GM23338 (cell line): ENCODE results near the gene TK1. TPM values are rescaled to one million over a fixed set of nuclear protein-coding genes. Genes with fewer than 3 reads are reported as not detected.

Source experiments
- ATAC-seq: fragments of 200-7000 bp; cut with Tn5 transposase; 3 replicates; pipeline ENCODE4 v1.9.1; 2020
- DNase-seq: peaks from one replicate; pipeline ENCODE4 v3.0.0-alpha.2; 2015; ENCODE audit warnings: low spot score
- H2AFZ ChIP-seq: fragments of 200-600 bp; sonication (generic); 2 replicates; pipeline ENCODE4 v1.8.0; 2016; ENCODE audit warnings: antibody characterized with exemption, mild to moderate bottlenecking, moderate library complexity
- H3F3A ChIP-seq: fragments of 200-600 bp; sonication (generic); replicated peaks from 2 replicates; pipeline ENCODE4 v1.8.0; 2017; ENCODE audit warnings: antibody characterized with exemption, mixed run types, low read depth
- H3K27ac ChIP-seq: fragments of 200-600 bp; sonication (generic); 2 replicates; pipeline ENCODE4 v1.6.1; 2016; ENCODE audit warnings: low read depth
- H3K27me3 ChIP-seq: fragments of 200-600 bp; sonication (generic); 2 replicates; pipeline ENCODE4 v1.8.0; 2016; ENCODE audit warnings: mild to moderate bottlenecking, mixed run types, moderate library complexity; ENCODE audit not compliant: insufficient read depth
- H3K36me3 ChIP-seq: fragments of 200-600 bp; sonication (generic); 2 replicates; pipeline ENCODE4 v1.8.0; 2016; ENCODE audit warnings: mild to moderate bottlenecking; ENCODE audit not compliant: insufficient read depth
- H3K4me1 ChIP-seq: fragments of 200-600 bp; sonication (generic); 2 replicates; pipeline ENCODE4 v1.8.0; 2016; ENCODE audit warnings: mild to moderate bottlenecking, moderate library complexity; ENCODE audit not compliant: insufficient read depth
- H3K4me2 ChIP-seq: fragments of 200-600 bp; sonication (generic); 2 replicates; pipeline ENCODE4 v1.7.1; 2017; ENCODE audit warnings: mixed run types
- H3K4me3 ChIP-seq: fragments of 200-600 bp; sonication (generic); 2 replicates; pipeline ENCODE4 v1.6.1; 2016; ENCODE audit warnings: mixed run types
- H3K79me2 ChIP-seq: fragments of 200-600 bp; sonication (generic); replicated peaks from 2 replicates; pipeline ENCODE4 v1.8.0; 2017; ENCODE audit warnings: mild to moderate bottlenecking; ENCODE audit not compliant: insufficient read depth
- H3K9me2 ChIP-seq: fragments of 200-600 bp; sonication (generic); 2 replicates; pipeline ENCODE4 v1.8.0; 2017; ENCODE audit not compliant: insufficient read depth
- H4K20me1 ChIP-seq: fragments of 200-600 bp; sonication (generic); replicated peaks from 2 replicates; pipeline ENCODE4 v1.8.0; 2017; ENCODE audit warnings: mild to moderate bottlenecking; ENCODE audit not compliant: insufficient read depth
- H3K27ac Mint-ChIP-seq: 2 replicates; pipeline ENCODE4 v1.8.0; 2020; ENCODE audit warnings: inconsistent platforms, mild to moderate bottlenecking, moderate library complexity, mixed read lengths
- H3K27me3 Mint-ChIP-seq: 3 replicates; pipeline ENCODE4 v1.8.0; 2022; ENCODE audit warnings: low read depth, mild to moderate bottlenecking, moderate library complexity, mixed read lengths, inconsistent platforms; ENCODE audit not compliant: insufficient read depth, poor library complexity
- H3K36me3 Mint-ChIP-seq: 3 replicates; pipeline ENCODE4 v1.8.0; 2021; ENCODE audit warnings: low read depth, mild to moderate bottlenecking, inconsistent platforms, moderate library complexity, mixed read lengths
- H3K4me1 Mint-ChIP-seq: 3 replicates; pipeline ENCODE4 v1.8.0; 2020; ENCODE audit warnings: mild to moderate bottlenecking, inconsistent platforms, mixed read lengths
- H3K4me3 Mint-ChIP-seq: 3 replicates; pipeline ENCODE4 v1.8.0; 2021; ENCODE audit warnings: moderate library complexity, mild to moderate bottlenecking, inconsistent platforms, mixed read lengths
- H3K9me3 Mint-ChIP-seq: 3 replicates; pipeline ENCODE4 v1.8.0; 2020; ENCODE audit warnings: moderate library complexity, mild to moderate bottlenecking, inconsistent platforms, mixed read lengths
- CREB1 ChIP-seq: fragments of 250-450 bp; sonication (Bioruptor Pico); IDR thresholded peaks from 2 replicates; pipeline ENCODE4 v1.5.0; 2020; ENCODE audit warnings: low read depth, mild to moderate bottlenecking, moderate library complexity
- EZH2 ChIP-seq: fragments of 200-600 bp; sonication (generic); IDR thresholded peaks from one replicate; pipeline ENCODE4 v1.8.0; 2017; ENCODE audit warnings: antibody characterized with exemption, mild to moderate bottlenecking, low read depth; ENCODE audit not compliant: unreplicated experiment
- NANOG ChIP-seq: IDR thresholded peaks from 2 replicates; pipeline ENCODE4 v1.6.1; 2016; ENCODE audit warnings: antibody characterized with exemption, borderline replicate concordance
- POLR2AphosphoS5 ChIP-seq: IDR thresholded peaks from 2 replicates; pipeline ENCODE4 v1.6.1; 2016; ENCODE audit warnings: antibody characterized with exemption, low read depth
- ZNF114 ChIP-seq: fragments of 250-450 bp; sonication (Bioruptor Pico); IDR thresholded peaks from 2 replicates; pipeline ENCODE4 v1.5.0; 2020; ENCODE audit warnings: mild to moderate bottlenecking, moderate library complexity
- polyA plus RNA-seq: library from polyadenylated mRNA; unstranded; fragments of >200 nt; fragmentation: Nextera tagmentation; extraction: Ambion mirVana; gene quantifications from 2 replicates; pipeline ENCODE4 v1.2.1, GENCODE V29; 2016
- total RNA-seq: library from RNA; depleted of rRNA; stranded (reverse); fragments of >200 nt; shearing (Covaris generic); gene quantifications from 2 replicates; pipeline ENCODE4 v1.2.3, GENCODE V29; 2014
- TF ChIP-seq, protein P1 (sequence below): fragments of 250-450 bp; sonication (Bioruptor Pico); IDR thresholded peaks from 2 replicates; pipeline ENCODE4 v1.5.0; 2020; ENCODE audit warnings: mild to moderate bottlenecking, moderate library complexity
- TF ChIP-seq, protein P2 (sequence below): IDR thresholded peaks from 2 replicates; pipeline ENCODE4 v1.6.1; 2016; ENCODE audit warnings: antibody characterized with exemption

The TK1 gene
- total and polyA plus RNA-seq, 2 experiments from 2014 or later, result 74.5 to 84.4 TPM

DNA sequence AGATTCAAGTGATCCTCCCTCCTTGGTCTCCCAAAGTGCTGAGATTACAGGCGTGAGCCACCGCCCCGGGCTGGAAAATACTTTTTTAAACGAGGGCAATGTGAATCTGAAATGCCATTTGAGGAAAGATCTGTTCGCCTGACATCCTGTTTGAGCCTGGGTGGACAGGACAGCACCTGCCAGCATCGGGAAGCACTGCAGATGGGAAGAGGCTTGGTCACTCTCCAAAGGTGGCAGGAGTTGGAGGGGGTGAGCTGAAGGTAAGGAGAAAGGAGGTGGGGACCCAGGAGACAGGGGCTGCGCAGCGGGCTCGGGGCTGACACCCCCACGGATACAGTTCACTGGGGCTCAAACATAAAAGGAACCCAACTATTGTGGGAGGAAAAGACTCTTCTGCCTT, 23.3 kb upstream of the TK1 start (continued):
- TF ChIP-seq, protein P1, sequence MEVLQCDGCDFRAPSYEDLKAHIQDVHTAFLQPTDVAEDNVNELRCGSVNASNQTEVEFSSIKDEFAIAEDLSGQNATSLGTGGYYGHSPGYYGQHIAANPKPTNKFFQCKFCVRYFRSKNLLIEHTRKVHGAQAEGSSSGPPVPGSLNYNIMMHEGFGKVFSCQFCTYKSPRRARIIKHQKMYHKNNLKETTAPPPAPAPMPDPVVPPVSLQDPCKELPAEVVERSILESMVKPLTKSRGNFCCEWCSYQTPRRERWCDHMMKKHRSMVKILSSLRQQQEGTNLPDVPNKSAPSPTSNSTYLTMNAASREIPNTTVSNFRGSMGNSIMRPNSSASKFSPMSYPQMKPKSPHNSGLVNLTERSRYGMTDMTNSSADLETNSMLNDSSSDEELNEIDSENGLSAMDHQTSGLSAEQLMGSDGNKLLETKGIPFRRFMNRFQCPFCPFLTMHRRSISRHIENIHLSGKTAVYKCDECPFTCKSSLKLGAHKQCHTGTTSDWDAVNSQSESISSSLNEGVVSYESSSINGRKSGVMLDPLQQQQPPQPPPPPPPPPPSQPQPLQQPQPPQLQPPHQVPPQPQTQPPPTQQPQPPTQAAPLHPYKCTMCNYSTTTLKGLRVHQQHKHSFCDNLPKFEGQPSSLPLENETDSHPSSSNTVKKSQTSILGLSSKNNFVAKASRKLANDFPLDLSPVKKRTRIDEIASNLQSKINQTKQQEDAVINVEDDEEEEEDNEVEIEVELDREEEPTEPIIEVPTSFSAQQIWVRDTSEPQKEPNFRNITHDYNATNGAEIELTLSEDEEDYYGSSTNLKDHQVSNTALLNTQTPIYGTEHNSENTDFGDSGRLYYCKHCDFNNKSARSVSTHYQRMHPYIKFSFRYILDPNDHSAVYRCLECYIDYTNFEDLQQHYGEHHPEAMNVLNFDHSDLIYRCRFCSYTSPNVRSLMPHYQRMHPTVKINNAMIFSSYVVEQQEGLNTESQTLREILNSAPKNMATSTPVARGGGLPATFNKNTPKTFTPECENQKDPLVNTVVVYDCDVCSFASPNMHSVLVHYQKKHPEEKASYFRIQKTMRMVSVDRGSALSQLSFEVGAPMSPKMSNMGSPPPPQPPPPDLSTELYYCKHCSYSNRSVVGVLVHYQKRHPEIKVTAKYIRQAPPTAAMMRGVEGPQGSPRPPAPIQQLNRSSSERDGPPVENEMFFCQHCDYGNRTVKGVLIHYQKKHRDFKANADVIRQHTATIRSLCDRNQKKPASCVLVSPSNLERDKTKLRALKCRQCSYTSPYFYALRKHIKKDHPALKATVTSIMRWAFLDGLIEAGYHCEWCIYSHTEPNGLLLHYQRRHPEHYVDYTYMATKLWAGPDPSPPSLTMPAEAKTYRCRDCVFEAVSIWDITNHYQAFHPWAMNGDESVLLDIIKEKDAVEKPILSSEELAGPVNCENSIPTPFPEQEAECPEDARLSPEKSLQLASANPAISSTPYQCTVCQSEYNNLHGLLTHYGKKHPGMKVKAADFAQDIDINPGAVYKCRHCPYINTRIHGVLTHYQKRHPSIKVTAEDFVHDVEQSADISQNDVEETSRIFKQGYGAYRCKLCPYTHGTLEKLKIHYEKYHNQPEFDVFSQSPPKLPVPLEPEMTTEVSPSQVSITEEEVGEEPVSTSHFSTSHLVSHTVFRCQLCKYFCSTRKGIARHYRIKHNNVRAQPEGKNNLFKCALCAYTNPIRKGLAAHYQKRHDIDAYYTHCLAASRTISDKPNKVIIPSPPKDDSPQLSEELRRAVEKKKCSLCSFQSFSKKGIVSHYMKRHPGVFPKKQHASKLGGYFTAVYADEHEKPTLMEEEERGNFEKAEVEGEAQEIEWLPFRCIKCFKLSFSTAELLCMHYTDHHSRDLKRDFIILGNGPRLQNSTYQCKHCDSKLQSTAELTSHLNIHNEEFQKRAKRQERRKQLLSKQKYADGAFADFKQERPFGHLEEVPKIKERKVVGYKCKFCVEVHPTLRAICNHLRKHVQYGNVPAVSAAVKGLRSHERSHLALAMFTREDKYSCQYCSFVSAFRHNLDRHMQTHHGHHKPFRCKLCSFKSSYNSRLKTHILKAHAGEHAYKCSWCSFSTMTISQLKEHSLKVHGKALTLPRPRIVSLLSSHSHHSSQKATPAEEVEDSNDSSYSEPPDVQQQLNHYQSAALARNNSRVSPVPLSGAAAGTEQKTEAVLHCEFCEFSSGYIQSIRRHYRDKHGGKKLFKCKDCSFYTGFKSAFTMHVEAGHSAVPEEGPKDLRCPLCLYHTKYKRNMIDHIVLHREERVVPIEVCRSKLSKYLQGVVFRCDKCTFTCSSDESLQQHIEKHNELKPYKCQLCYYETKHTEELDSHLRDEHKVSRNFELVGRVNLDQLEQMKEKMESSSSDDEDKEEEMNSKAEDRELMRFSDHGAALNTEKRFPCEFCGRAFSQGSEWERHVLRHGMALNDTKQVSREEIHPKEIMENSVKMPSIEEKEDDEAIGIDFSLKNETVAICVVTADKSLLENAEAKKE (CRISPR knock-in tag), result no peak
- TF ChIP-seq EZH2, result no peak
- TF ChIP-seq ZNF114, result no peak
- no peak for TF ChIP-seq NANOG

DNA sequence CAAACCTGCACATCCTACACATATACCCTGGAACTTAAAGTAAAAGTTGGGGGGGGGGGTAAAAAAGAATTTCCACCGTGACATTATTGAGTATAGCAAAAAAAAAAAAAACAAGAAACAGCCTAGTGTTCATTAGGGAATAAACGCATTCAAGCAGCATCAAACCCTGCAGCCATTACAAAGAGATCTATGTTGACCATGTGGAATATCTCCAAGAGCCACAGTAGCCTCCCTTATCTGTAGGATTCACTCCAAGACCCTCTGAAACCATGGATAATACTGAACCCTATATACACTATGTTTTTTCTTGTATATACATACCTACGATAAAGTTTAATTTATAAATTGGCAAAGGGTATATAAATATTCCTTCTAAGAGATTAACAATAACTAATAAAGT, 21.6 kb upstream of the TK1 start:
- no peaks in the 10 kb centered on the region for H3F3A ChIP-seq
- Mint-ChIP-seq H3K27ac (no peak overlapping the region), H3K4me1 (no peaks in the 10 kb centered on the region; the same call in 2 of the 3 replicates), H3K27me3 (peaks cover 7% of the 10 kb centered on the region), H3K9me3 (no peaks in the 10 kb centered on the region), H3K36me3 (peaks cover 8% of the 10 kb centered on the region; the same call in 1 of the 3 replicates), H3K4me3 (no peak overlapping the region)
- DNase-seq (no peak), ATAC-seq (no peak)
- H3K79me2 ChIP-seq, result no peaks in the 10 kb centered on the region
- H3K9me2 ChIP-seq, result no peaks in the 10 kb centered on the region
- no peak overlapping the region for H2AFZ ChIP-seq
- no peak overlapping the region for H3K4me3 ChIP-seq
- H3K4me1 ChIP-seq, result no peaks in the 10 kb centered on the region
- H3K27me3 ChIP-seq, result no peaks in the 10 kb centered on the region
- no peaks in the 10 kb centered on the region; the same call in 1 of the 2 replicates for H4K20me1 ChIP-seq
- no peaks in the 10 kb centered on the region for H3K36me3 ChIP-seq
- H3K27ac ChIP-seq, result no peak overlapping the region
- H3K4me2 ChIP-seq, result no peak overlapping the region
- TF ChIP-seq, protein P1 (CRISPR knock-in tag), result no peak
- no peak for TF ChIP-seq POLR2AphosphoS5
- TF ChIP-seq, protein P2, sequence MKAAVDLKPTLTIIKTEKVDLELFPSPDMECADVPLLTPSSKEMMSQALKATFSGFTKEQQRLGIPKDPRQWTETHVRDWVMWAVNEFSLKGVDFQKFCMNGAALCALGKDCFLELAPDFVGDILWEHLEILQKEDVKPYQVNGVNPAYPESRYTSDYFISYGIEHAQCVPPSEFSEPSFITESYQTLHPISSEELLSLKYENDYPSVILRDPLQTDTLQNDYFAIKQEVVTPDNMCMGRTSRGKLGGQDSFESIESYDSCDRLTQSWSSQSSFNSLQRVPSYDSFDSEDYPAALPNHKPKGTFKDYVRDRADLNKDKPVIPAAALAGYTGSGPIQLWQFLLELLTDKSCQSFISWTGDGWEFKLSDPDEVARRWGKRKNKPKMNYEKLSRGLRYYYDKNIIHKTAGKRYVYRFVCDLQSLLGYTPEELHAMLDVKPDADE, result no peak
- no peak for TF ChIP-seq CREB1 (CRISPR knock-in tag)
